GM23338 (cell line): ENCODE measurements around the gene ZNF697. TPM values are rescaled to one million over a fixed set of nuclear protein-coding genes. Genes with fewer than 3 reads are reported as not detected.

Experiments
- ATAC-seq: fragments of 200-7000 bp; cut with Tn5 transposase; 3 replicates; pipeline ENCODE4 v1.9.1; 2020
- DNase-seq: peaks from one replicate; pipeline ENCODE4 v3.0.0-alpha.2; 2015; ENCODE audit warnings: low spot score
- H2AFZ ChIP-seq: fragments of 200-600 bp; sonication (generic); 2 replicates; pipeline ENCODE4 v1.8.0; 2016; ENCODE audit warnings: antibody characterized with exemption, mild to moderate bottlenecking, moderate library complexity
- H3F3A ChIP-seq: fragments of 200-600 bp; sonication (generic); replicated peaks from 2 replicates; pipeline ENCODE4 v1.8.0; 2017; ENCODE audit warnings: antibody characterized with exemption, mixed run types, low read depth
- H3K27ac ChIP-seq: fragments of 200-600 bp; sonication (generic); 2 replicates; pipeline ENCODE4 v1.6.1; 2016; ENCODE audit warnings: low read depth
- H3K27me3 ChIP-seq: fragments of 200-600 bp; sonication (generic); 2 replicates; pipeline ENCODE4 v1.8.0; 2016; ENCODE audit warnings: mild to moderate bottlenecking, mixed run types, moderate library complexity; ENCODE audit not compliant: insufficient read depth
- H3K36me3 ChIP-seq: fragments of 200-600 bp; sonication (generic); 2 replicates; pipeline ENCODE4 v1.8.0; 2016; ENCODE audit warnings: mild to moderate bottlenecking; ENCODE audit not compliant: insufficient read depth
- H3K4me1 ChIP-seq: fragments of 200-600 bp; sonication (generic); 2 replicates; pipeline ENCODE4 v1.8.0; 2016; ENCODE audit warnings: mild to moderate bottlenecking, moderate library complexity; ENCODE audit not compliant: insufficient read depth
- H3K4me2 ChIP-seq: fragments of 200-600 bp; sonication (generic); 2 replicates; pipeline ENCODE4 v1.7.1; 2017; ENCODE audit warnings: mixed run types
- H3K4me3 ChIP-seq: fragments of 200-600 bp; sonication (generic); 2 replicates; pipeline ENCODE4 v1.6.1; 2016; ENCODE audit warnings: mixed run types
- H3K79me2 ChIP-seq: fragments of 200-600 bp; sonication (generic); replicated peaks from 2 replicates; pipeline ENCODE4 v1.8.0; 2017; ENCODE audit warnings: mild to moderate bottlenecking; ENCODE audit not compliant: insufficient read depth
- H3K9me2 ChIP-seq: fragments of 200-600 bp; sonication (generic); 2 replicates; pipeline ENCODE4 v1.8.0; 2017; ENCODE audit not compliant: insufficient read depth
- H4K20me1 ChIP-seq: fragments of 200-600 bp; sonication (generic); replicated peaks from 2 replicates; pipeline ENCODE4 v1.8.0; 2017; ENCODE audit warnings: mild to moderate bottlenecking; ENCODE audit not compliant: insufficient read depth
- H3K27ac Mint-ChIP-seq: 2 replicates; pipeline ENCODE4 v1.8.0; 2020; ENCODE audit warnings: inconsistent platforms, mild to moderate bottlenecking, moderate library complexity, mixed read lengths
- H3K27me3 Mint-ChIP-seq: 3 replicates; pipeline ENCODE4 v1.8.0; 2022; ENCODE audit warnings: low read depth, mild to moderate bottlenecking, moderate library complexity, mixed read lengths, inconsistent platforms; ENCODE audit not compliant: insufficient read depth, poor library complexity
- H3K36me3 Mint-ChIP-seq: 3 replicates; pipeline ENCODE4 v1.8.0; 2021; ENCODE audit warnings: low read depth, mild to moderate bottlenecking, inconsistent platforms, moderate library complexity, mixed read lengths
- H3K4me1 Mint-ChIP-seq: 3 replicates; pipeline ENCODE4 v1.8.0; 2020; ENCODE audit warnings: mild to moderate bottlenecking, inconsistent platforms, mixed read lengths
- H3K4me3 Mint-ChIP-seq: 3 replicates; pipeline ENCODE4 v1.8.0; 2021; ENCODE audit warnings: moderate library complexity, mild to moderate bottlenecking, inconsistent platforms, mixed read lengths
- H3K9me3 Mint-ChIP-seq: 3 replicates; pipeline ENCODE4 v1.8.0; 2020; ENCODE audit warnings: moderate library complexity, mild to moderate bottlenecking, inconsistent platforms, mixed read lengths
- CREB1 ChIP-seq: fragments of 250-450 bp; sonication (Bioruptor Pico); IDR thresholded peaks from 2 replicates; pipeline ENCODE4 v1.5.0; 2020; ENCODE audit warnings: low read depth, mild to moderate bottlenecking, moderate library complexity
- CTCF ChIP-seq, 2 experiments: fragments of 200-600 bp in 1 of 2; sonication (generic) in 1 of 2; conservative IDR thresholded peaks; 2 replicates each; pipeline versions ENCODE4 v1.5.1 to v1.6.1; 2016 to 2017; ENCODE audit warnings: antibody characterized with exemption in 2 of 2, low read depth in 2 of 2, mild to moderate bottlenecking in 2 of 2, moderate library complexity in 1 of 2
- NANOG ChIP-seq: IDR thresholded peaks from 2 replicates; pipeline ENCODE4 v1.6.1; 2016; ENCODE audit warnings: antibody characterized with exemption, borderline replicate concordance
- REST ChIP-seq: IDR thresholded peaks from one replicate; pipeline ENCODE4 v1.6.1; 2018; ENCODE audit warnings: antibody characterized with exemption; ENCODE audit not compliant: unreplicated experiment
- STAT1 ChIP-seq: IDR thresholded peaks from one replicate; pipeline ENCODE4 v1.6.1; 2016; ENCODE audit warnings: antibody characterized with exemption; ENCODE audit not compliant: unreplicated experiment
- ZNF114 ChIP-seq: fragments of 250-450 bp; sonication (Bioruptor Pico); IDR thresholded peaks from 2 replicates; pipeline ENCODE4 v1.5.0; 2020; ENCODE audit warnings: mild to moderate bottlenecking, moderate library complexity
- ZNF331 ChIP-seq: fragments of 250-450 bp; sonication (Bioruptor Pico); IDR thresholded peaks from 2 replicates; pipeline ENCODE4 v1.5.0; 2020; ENCODE audit warnings: low read depth, mild to moderate bottlenecking, moderate library complexity
- ZNF462 ChIP-seq: fragments of 250-450 bp; sonication (Bioruptor Pico); IDR thresholded peaks from 2 replicates; pipeline ENCODE4 v1.5.0; 2020; ENCODE audit warnings: mild to moderate bottlenecking, moderate library complexity
- polyA plus RNA-seq: library from polyadenylated mRNA; unstranded; fragments of >200 nt; fragmentation: Nextera tagmentation; extraction: Ambion mirVana; gene quantifications from 2 replicates; pipeline ENCODE4 v1.2.1, GENCODE V29; 2016
- total RNA-seq: library from RNA; depleted of rRNA; stranded (reverse); fragments of >200 nt; shearing (Covaris generic); gene quantifications from 2 replicates; pipeline ENCODE4 v1.2.3, GENCODE V29; 2014
- TF ChIP-seq, protein P1 (sequence below): IDR thresholded peaks from 2 replicates; pipeline ENCODE4 v1.6.1; 2016; ENCODE audit warnings: antibody characterized with exemption

ZNF697 gene
- total and polyA plus RNA-seq, 2 experiments from 2014 or later = 5.4 to 32.0 TPM

DNA sequence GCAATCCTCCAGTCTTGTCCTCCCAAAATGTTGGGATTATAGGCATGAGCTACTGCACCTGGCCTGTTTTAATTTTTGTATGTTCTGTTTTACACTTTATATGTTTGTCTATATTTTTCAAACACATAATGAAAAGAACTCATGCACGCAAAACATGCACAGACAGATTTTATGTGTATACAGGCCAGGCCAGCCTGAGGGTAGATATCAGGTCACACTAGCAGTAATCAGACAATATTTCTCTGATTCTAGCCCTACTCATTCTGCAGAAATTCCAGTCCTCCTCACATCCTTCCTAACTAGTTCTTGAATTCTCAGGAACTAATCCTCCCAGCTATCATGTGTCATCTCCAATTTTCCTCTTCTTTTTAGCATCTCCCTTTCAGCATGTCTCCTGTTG lies 35.8 kb upstream of the ZNF697 start (continued):
- no peak for TF ChIP-seq REST
- TF ChIP-seq NANOG = no peak

GRCh38 chr1:119682141-119682540 lies 34.1 kb upstream of the ZNF697 start:
- peaks cover 2% of the 10 kb centered on the region for H3K27me3 Mint-ChIP-seq
- H3K4me3 Mint-ChIP-seq = no peak overlapping the region
- no peaks in the 10 kb centered on the region for H3K36me3 ChIP-seq
- H3F3A ChIP-seq = no peaks in the 10 kb centered on the region
- H3K27me3 ChIP-seq = no peaks in the 10 kb centered on the region
- peaks cover 36% of the 10 kb centered on the region for H3K4me1 Mint-ChIP-seq
- no peaks in the 10 kb centered on the region for H3K79me2 ChIP-seq
- H3K36me3 Mint-ChIP-seq = no peaks in the 10 kb centered on the region
- DNase-seq = no peak
- no peak overlapping the region for H3K27ac ChIP-seq
- H4K20me1 ChIP-seq = no peaks in the 10 kb centered on the region
- H3K4me1 ChIP-seq = peaks cover 18% of the 10 kb centered on the region
- H3K9me2 ChIP-seq = no peaks in the 10 kb centered on the region
- ATAC-seq = no peak
- no peak overlapping the region for H3K4me2 ChIP-seq
- H3K4me3 ChIP-seq = no peak overlapping the region
- H2AFZ ChIP-seq = no peak overlapping the region
- no peaks in the 10 kb centered on the region for H3K9me3 Mint-ChIP-seq
- no peak overlapping the region for H3K27ac Mint-ChIP-seq
- no peak for TF ChIP-seq CTCF (conservative IDR thresholded peaks at IDR 0.05; ENCODE audit: low read depth in 2 of 2)
- TF ChIP-seq ZNF331 (CRISPR knock-in tag) = no peak
- no peak for TF ChIP-seq ZNF114 (CRISPR knock-in tag)
- no peak for TF ChIP-seq STAT1
- no peak for TF ChIP-seq CREB1 (CRISPR knock-in tag)
- TF ChIP-seq ZNF462 = no peak
- TF ChIP-seq, protein P1, sequence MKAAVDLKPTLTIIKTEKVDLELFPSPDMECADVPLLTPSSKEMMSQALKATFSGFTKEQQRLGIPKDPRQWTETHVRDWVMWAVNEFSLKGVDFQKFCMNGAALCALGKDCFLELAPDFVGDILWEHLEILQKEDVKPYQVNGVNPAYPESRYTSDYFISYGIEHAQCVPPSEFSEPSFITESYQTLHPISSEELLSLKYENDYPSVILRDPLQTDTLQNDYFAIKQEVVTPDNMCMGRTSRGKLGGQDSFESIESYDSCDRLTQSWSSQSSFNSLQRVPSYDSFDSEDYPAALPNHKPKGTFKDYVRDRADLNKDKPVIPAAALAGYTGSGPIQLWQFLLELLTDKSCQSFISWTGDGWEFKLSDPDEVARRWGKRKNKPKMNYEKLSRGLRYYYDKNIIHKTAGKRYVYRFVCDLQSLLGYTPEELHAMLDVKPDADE = no peak
- no peak for TF ChIP-seq REST
